ENCODE results near the gene BOLA2. TPM values are rescaled to one million over a fixed set of nuclear protein-coding genes. Genes with fewer than 3 reads are reported as not detected.
"Not testable (repeated sequence)": the region's sequence is repeated elsewhere in the genome, so short reads cannot be mapped to it uniquely, and the experiment has no call there.

The BOLA2 gene
- total and polyA plus RNA-seq, 7 donors, result 1.5 to 47.2 (median 5.7) TPM

- ATAC-seq, result peak; percentile 55 to 70 (median 64)
- H3K4me3 ChIP-seq; H3K27me3 ChIP-seq (ENCODE audit: insufficient read depth in 3 of 3, low read length in 2 of 3); intact Hi-C loops (cut with DNase I); H3K4me1 ChIP-seq; H3K36me3 ChIP-seq (ENCODE audit: insufficient read depth in 1 of 2, low read depth in 1 of 2); H3K27ac ChIP-seq; DNase-seq; H3K9me3 ChIP-seq: not testable (repeated sequence)
- WGBS, 3 donors, result no CpG with 5 or more reads among the region's 29 CpGs
Measured at GRCh38 chr16:29454828-29455227, 677 bp upstream of the BOLA2 start.

GRCh38 chr16:29453754-29454153, 397 bp downstream of the BOLA2 start:
- H3K36me3 ChIP-seq (ENCODE audit: insufficient read depth in 1 of 2, low read depth in 1 of 2); H3K4me3 ChIP-seq; intact Hi-C loops (cut with DNase I); H3K27ac ChIP-seq; DNase-seq; H3K9me3 ChIP-seq; H3K4me1 ChIP-seq; H3K27me3 ChIP-seq (ENCODE audit: insufficient read depth in 3 of 3, low read length in 2 of 3): not testable (repeated sequence)
- peak; percentile 10 to 28 (median 14) for ATAC-seq
- no CpG with 5 or more reads among the region's 21 CpGs for WGBS, 3 donors

- H3K9me3 ChIP-seq; H3K27ac ChIP-seq; H3K4me1 ChIP-seq; intact Hi-C loops (cut with DNase I); H3K4me3 ChIP-seq; ATAC-seq; DNase-seq; H3K27me3 ChIP-seq (ENCODE audit: insufficient read depth in 3 of 3, low read length in 2 of 3): not testable (repeated sequence)
- 96 to 100% (median 97%) methylated on average over 3 of the region's 3 CpGs for WGBS, 3 donors
- peaks cover 0 to 11% of the 10 kb centered on the region in 2 donors for H3K36me3 ChIP-seq (ENCODE audit: insufficient read depth in 1 of 2, low read depth in 1 of 2)
Measured at GRCh38 chr16:29425390-29425789, 28.8 kb downstream of the BOLA2 start.

- ATAC-seq; H3K4me3 ChIP-seq; H3K4me1 ChIP-seq; H3K27me3 ChIP-seq (ENCODE audit: insufficient read depth in 3 of 3, low read length in 2 of 3); intact Hi-C loops (cut with DNase I); H3K9me3 ChIP-seq; DNase-seq; H3K27ac ChIP-seq: not testable (repeated sequence)
- peaks cover 0 to 11% of the 10 kb centered on the region in 2 donors for H3K36me3 ChIP-seq (ENCODE audit: insufficient read depth in 1 of 2, low read depth in 1 of 2)
- WGBS, 3 donors, result 94 to 100% (median 100%) methylated on average over 2 of the region's 2 CpGs
Measured at GRCh38 chr16:29423587-29423986, 30.6 kb downstream of the BOLA2 start.

- intact Hi-C loops (cut with DNase I); ATAC-seq; H3K36me3 ChIP-seq (ENCODE audit: insufficient read depth in 1 of 2, low read depth in 1 of 2); H3K4me1 ChIP-seq; H3K9me3 ChIP-seq; H3K27ac ChIP-seq; H3K27me3 ChIP-seq (ENCODE audit: insufficient read depth in 3 of 3, low read length in 2 of 3); H3K4me3 ChIP-seq; DNase-seq: not testable (repeated sequence)
- WGBS, 3 donors, result 55 to 73% (median 62%) methylated on average over 7 of the region's 7 CpGs
Measured at GRCh38 chr16:29405249-29405648, 48.9 kb downstream of the BOLA2 start.

Other genes starting within 250 kb of the BOLA2 start
- 1 to 10 TPM in 1 of 4 donors, under 1 TPM in 3; 0.41 to 1.2 (median 0.47) TPM for gene NPIPB11, start 47.6 kb downstream of the BOLA2 start, total RNA-seq
- gene NPIPB11, start 47.6 kb downstream of the BOLA2 start, polyA plus RNA-seq, result under 1 TPM; 0.35 to 0.99 (median 0.60) TPM
- 10 to 100 TPM in 2 of 4 donors, 1 to 10 TPM in 2; 2.2 to 28.7 (median 11.3) TPM for gene SLX1B, start 182 bp upstream of the BOLA2 start, total RNA-seq
- 10 to 100 TPM; 21.6 to 40.4 (median 35.4) TPM for gene SLX1B, start 182 bp upstream of the BOLA2 start, polyA plus RNA-seq
- gene SULT1A4, start 5.6 kb upstream of the BOLA2 start, total RNA-seq, result 1 to 10 TPM in 3 of 4 donors, not detected in 1; 2.1 to 8.3 (median 5.7) TPM
- 1 to 10 TPM; 6.1 to 9.1 (median 8.1) TPM for gene SULT1A4, start 5.6 kb upstream of the BOLA2 start, polyA plus RNA-seq
- gene NPIPB12, start 52.1 kb upstream of the BOLA2 start, total RNA-seq, result 10 to 100 TPM; 13.6 to 27.1 (median 22.5) TPM
- gene NPIPB12, start 52.1 kb upstream of the BOLA2 start, polyA plus RNA-seq, result 10 to 100 TPM; 10.7 to 19.4 (median 19.0) TPM
- 1 to 10 TPM in 1 of 4 donors, under 1 TPM in 3; 0.54 to 1.5 (median 0.65) TPM for gene SPN, start 208.9 kb upstream of the BOLA2 start, total RNA-seq
- gene SPN, start 208.9 kb upstream of the BOLA2 start, polyA plus RNA-seq, result under 1 TPM; 0.13 to 0.25 (median 0.22) TPM
- 1 to 10 TPM; 2.3 to 9.9 (median 3.0) TPM for gene QPRT, start 224.8 kb upstream of the BOLA2 start, total RNA-seq
- 1 to 10 TPM in 1 of 3 donors, under 1 TPM in 2; 0.75 to 1.4 (median 0.96) TPM for gene QPRT, start 224.8 kb upstream of the BOLA2 start, polyA plus RNA-seq